ENCODE data around the gene PPP1R9B.
A peak's percentile ranks its signal among the peaks of the same experiment; 100 is the strongest.

PPP1R9B gene

DNA sequence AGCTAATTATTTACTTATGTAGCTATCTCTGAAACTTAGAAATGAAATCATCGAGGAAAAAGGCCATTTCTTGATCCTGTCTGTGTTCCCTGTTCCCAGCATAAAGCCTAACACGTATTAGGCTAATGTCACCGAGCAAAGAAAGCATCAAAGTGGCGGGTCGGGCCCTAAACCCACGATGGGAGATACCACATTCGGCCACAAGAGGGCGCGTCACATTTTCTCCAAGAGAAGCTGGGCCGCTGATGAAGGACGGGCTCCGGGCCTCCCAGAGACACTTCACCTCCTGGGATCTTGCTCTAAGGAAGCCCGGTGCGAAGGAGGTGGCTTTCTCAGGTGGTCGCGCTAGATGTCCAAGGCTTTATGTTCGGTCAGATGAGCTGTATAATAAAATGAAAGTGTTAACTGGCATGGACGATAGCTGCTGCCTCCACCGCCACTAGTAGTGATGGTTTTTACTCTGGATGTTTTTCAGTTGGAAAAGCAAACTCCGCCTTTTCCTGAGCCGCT lies 56.2 kb downstream of the PPP1R9B start:
- peak overlapping the region; percentile 99 for H3K4me3 ChIP-seq (ENCODE audit: low read depth, low read length)
- peak; percentile 88 for DNase-seq (ENCODE audit: low read depth)
- TF ChIP-seq, protein P1, sequence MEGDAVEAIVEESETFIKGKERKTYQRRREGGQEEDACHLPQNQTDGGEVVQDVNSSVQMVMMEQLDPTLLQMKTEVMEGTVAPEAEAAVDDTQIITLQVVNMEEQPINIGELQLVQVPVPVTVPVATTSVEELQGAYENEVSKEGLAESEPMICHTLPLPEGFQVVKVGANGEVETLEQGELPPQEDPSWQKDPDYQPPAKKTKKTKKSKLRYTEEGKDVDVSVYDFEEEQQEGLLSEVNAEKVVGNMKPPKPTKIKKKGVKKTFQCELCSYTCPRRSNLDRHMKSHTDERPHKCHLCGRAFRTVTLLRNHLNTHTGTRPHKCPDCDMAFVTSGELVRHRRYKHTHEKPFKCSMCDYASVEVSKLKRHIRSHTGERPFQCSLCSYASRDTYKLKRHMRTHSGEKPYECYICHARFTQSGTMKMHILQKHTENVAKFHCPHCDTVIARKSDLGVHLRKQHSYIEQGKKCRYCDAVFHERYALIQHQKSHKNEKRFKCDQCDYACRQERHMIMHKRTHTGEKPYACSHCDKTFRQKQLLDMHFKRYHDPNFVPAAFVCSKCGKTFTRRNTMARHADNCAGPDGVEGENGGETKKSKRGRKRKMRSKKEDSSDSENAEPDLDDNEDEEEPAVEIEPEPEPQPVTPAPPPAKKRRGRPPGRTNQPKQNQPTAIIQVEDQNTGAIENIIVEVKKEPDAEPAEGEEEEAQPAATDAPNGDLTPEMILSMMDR (conservative IDR thresholded peaks at IDR 0.05; ENCODE audit: low read depth, low read length): peak; percentile 79

DNA sequence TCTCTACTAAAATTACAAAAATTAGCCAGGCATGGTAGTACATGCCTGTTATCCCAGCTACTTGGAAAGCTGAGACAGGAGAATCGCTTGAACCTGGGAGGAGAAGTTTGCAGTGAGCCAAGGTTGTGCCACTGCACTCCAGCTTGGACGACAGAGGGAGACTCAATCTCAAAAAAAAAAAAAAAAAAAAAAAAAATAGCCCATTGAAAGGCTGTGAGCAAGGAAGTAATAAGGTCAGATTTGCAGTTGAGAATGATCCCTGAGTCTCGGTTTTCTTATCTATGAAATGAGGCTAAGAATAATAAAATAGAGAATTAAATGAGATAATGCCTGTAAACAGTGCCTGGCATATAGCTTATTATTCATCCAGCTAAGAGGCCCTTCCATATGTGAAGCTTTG lies 56.7 kb downstream of the PPP1R9B start:
- DNase-seq (ENCODE audit: low read depth): no peak

DNA sequence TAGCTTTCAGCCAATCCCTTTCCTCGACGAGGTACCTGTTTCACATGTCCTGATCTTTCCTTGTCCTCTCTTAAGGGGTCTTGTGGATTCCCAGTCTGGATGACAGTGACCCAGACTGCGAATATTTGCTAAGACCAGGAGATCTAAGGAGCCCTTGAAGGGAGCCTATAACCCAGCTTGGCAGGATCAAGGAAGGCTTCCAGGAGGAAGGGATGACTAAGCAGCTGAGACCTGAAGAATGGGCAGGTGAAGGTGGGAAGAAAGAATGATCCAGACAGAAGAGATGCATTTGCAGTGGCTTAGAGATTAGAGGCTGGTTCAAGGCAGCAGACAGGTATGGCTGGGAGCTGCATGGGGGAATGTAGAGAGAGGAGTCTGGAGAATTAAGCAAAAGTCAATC lies 57.2 kb downstream of the PPP1R9B start:
- no peak for DNase-seq (ENCODE audit: low read depth)
- TF ChIP-seq, protein P1 (conservative IDR thresholded peaks at IDR 0.05; ENCODE audit: low read depth, low read length): no peak
- no peak overlapping the region for H3K4me3 ChIP-seq (ENCODE audit: low read depth, low read length)

More for the DNA sequence above, 56.7 kb downstream of the PPP1R9B start:
- no peak overlapping the region for H3K4me3 ChIP-seq (ENCODE audit: low read depth, low read length)
- TF ChIP-seq, protein P1 (conservative IDR thresholded peaks at IDR 0.05; ENCODE audit: low read depth, low read length): no peak

DNA sequence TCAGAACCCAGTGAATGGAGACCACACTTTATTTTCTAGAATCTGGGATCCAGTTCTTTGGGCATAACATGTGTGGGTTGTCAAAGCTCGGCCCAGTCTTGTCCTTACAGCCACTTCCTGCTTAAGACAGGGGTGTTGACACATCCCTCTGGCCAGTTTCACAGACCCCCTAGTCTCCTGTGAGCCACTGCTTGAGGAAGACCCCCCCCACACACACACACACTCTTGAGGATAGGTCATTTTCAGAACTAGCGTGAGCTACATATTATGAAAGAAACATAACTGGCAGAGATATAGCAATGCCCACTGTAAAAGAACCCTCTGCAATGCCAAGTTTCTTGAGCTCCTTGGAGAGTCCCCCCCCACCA lies 58.6 kb downstream of the PPP1R9B start:
- no peak for DNase-seq (ENCODE audit: low read depth)
- TF ChIP-seq, protein P1 (conservative IDR thresholded peaks at IDR 0.05; ENCODE audit: low read depth, low read length): no peak
- H3K4me3 ChIP-seq (ENCODE audit: low read depth, low read length): no peak overlapping the region

DNA sequence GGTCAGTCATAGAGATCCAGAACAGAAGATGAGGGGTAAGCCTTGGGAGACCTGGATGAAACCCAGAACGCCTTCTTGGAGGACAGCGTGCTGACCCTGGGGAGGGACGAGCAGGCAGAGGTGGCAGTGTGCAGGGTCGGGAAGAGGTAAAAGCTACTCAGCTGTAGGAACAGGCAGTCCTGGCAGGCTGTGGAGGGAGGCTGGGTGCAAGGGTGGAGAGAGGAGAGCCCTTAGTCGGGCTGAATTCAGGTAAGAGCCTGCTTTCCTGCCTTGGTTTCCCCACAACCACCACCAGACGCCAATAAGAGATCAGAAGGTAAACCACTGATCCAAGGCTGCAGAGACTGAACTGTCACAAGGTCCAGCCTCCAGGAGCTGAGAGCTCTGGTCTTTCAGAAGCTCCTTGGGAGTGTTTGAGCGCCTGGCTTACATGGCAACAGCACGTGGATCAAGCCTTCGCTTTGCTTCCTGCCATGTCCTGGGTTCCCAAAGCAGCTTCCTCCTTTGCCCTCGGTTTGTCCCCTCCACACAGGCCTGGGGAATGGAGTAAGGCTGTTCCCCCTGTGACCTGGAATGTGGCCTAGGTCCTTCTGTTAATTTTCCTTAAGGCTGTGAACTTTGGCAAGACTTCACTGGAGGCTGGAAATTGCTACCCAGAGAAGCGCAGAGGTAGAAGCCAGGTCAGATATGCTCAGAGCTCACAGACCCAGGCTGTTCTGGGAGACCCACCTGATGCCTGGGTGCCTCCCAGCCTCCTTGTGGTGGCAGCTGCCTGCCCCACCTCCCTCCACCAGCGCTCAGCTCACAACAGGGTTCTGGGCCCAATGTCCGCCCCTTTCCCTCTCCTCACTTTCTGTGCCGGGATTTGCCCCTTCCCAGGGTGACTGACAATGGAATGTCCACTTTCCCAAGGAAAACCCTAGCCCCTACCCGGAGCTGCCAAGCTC lies 59.2 kb downstream of the PPP1R9B start:
- DNase-seq (ENCODE audit: low read depth): no peak
- TF ChIP-seq, protein P1 (conservative IDR thresholded peaks at IDR 0.05; ENCODE audit: low read depth, low read length): no peak

DNA sequence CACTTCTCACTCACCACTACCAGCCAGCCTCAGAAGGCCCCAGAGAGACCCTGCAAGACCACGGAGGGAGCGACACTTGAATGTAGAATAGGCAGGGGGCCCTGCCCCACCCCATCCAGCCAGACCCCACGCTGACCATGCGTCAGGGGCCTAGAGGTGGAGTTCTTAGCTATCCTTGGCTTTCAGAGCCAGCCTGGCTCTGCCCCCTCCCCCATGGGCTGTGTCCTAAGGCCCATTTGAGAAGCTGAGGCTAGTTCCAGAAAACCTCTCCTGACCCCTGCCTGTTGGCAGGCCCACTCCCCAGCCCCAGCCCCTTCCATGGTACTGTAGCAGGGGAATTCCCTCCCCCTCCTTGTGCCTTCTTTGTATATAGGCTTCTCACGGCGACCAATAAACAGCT lies 60.4 kb downstream of the PPP1R9B start:
- DNase-seq (ENCODE audit: low read depth): no peak
- TF ChIP-seq, protein P1 (conservative IDR thresholded peaks at IDR 0.05; ENCODE audit: low read depth, low read length): no peak
- no peak overlapping the region for H3K4me3 ChIP-seq (ENCODE audit: low read depth, low read length)

More for the DNA sequence above, 59.2 kb downstream of the PPP1R9B start:
- H3K4me3 ChIP-seq (ENCODE audit: low read depth, low read length): no peak overlapping the region
